Endodermal cell (in vitro differentiated cells): ENCODE data around the gene SLC9A7. TPM values are rescaled to one million over a fixed set of nuclear protein-coding genes. Genes with fewer than 3 reads are reported as not detected.

ENCODE experiments used
- DNase-seq: peaks from one replicate; pipeline ENCODE4 v3.0.0-alpha.2; 2017
- H3K27ac ChIP-seq: 2 replicates; pipeline ENCODE4 v1.5.1; 2013; ENCODE audit warnings: mild to moderate bottlenecking, low read depth, low read length, moderate library complexity
- H3K27me3 ChIP-seq: 2 replicates; pipeline ENCODE4 v1.6.1; 2013; ENCODE audit warnings: mild to moderate bottlenecking, low read length, moderate library complexity; ENCODE audit not compliant: insufficient read depth, control insufficient read depth, poor library complexity, severe bottlenecking
- H3K36me3 ChIP-seq: 2 replicates; pipeline ENCODE4 v1.7.0; 2013; ENCODE audit warnings: mild to moderate bottlenecking, low read length, moderate library complexity; ENCODE audit not compliant: control insufficient read depth, insufficient read depth
- H3K4me1 ChIP-seq: one replicate; pipeline ENCODE4 v1.7.0; 2013; ENCODE audit warnings: low read length; ENCODE audit not compliant: control insufficient read depth, insufficient read depth
- H3K4me3 ChIP-seq: 2 replicates; pipeline ENCODE4 v1.5.1; 2013; ENCODE audit warnings: mild to moderate bottlenecking, low read length, moderate library complexity
- H3K9ac ChIP-seq: 2 replicates; pipeline ENCODE4 v1.6.1; 2013; ENCODE audit warnings: mild to moderate bottlenecking, low read length, moderate library complexity; ENCODE audit not compliant: poor library complexity, severe bottlenecking; ENCODE audit errors: extremely low read depth
- H3K9me3 ChIP-seq: 2 replicates; pipeline ENCODE4 v1.6.1; 2013; ENCODE audit warnings: mild to moderate bottlenecking, low read length, moderate library complexity; ENCODE audit not compliant: control insufficient read depth
- H3K27ac Mint-ChIP-seq: 2 replicates; pipeline ENCODE4 v1.8.0; 2020; ENCODE audit warnings: mixed read lengths
- H3K27me3 Mint-ChIP-seq: 2 replicates; pipeline ENCODE4 v1.8.0; 2021; ENCODE audit warnings: mild to moderate bottlenecking, mixed read lengths; ENCODE audit not compliant: insufficient read depth
- H3K36me3 Mint-ChIP-seq: 2 replicates; pipeline ENCODE4 v1.8.0; 2020; ENCODE audit warnings: low read depth, mixed read lengths
- H3K4me1 Mint-ChIP-seq: 2 replicates; pipeline ENCODE4 v1.8.0; 2020; ENCODE audit warnings: mixed read lengths
- H3K4me3 Mint-ChIP-seq: 2 replicates; pipeline ENCODE4 v1.8.0; 2020; ENCODE audit warnings: mild to moderate bottlenecking, moderate library complexity, mixed read lengths
- H3K9me3 Mint-ChIP-seq: 2 replicates; pipeline ENCODE4 v1.8.0; 2020; ENCODE audit warnings: mild to moderate bottlenecking, mixed read lengths
- CTCF ChIP-seq: fragments of 200-600 bp; sonication (generic); conservative IDR thresholded peaks from 2 replicates; pipeline ENCODE4 v1.5.0; 2021; ENCODE audit warnings: antibody characterized with exemption, mild to moderate bottlenecking
- WGBS, 2 experiments: methylation state at CpG; one replicate each; pipeline versions ENCODE4 v1.1.5 to v1.1.7; 2013; ENCODE audit warnings: missing lambda C conversion rate in 2 of 2, mixed read lengths in 1 of 2; ENCODE audit not compliant: insufficient coverage in 1 of 2, insufficient read length in 1 of 2; 5-methylcytosine and 5-hydroxymethylcytosine counted together
- total RNA-seq, 2 donors: library from RNA; stranded (reverse); fragmentation: NEBNext Ultra II Directional in 1 of 2; extraction: Animal tissue kit (Norgen Biotek cat#: 25700) in 1 of 2; gene quantifications; 2 replicates in 1 of 2; 3 replicates in 1 of 2; pipeline ENCODE4 v1.2.1, GENCODE V29; 2021

SLC9A7 gene
- total RNA-seq, 2 donors from 2014 or later, result 23.7 to 25.3 TPM

- Histone ChIP-seq H3K36me3 (no peaks in the 10 kb centered on the region), H3K27ac (no peak overlapping the region), H3K9me3 (peaks cover 11% of the 10 kb centered on the region), H3K4me3 (no peak overlapping the region), H3K4me1 (no peaks in the 10 kb centered on the region), H3K27me3 (no peaks in the 10 kb centered on the region), H3K9ac (no peak overlapping the region)
- H3K36me3 Mint-ChIP-seq, result peaks cover 13% of the 10 kb centered on the region
- H3K9me3 Mint-ChIP-seq, result peaks cover 56% of the 10 kb centered on the region
- no peak for TF ChIP-seq CTCF
- no peak for DNase-seq
- H3K4me1 Mint-ChIP-seq, result peaks cover 8% of the 10 kb centered on the region
- 82 to 100% methylated on average over 1 to 3 of the region's 4 CpGs for WGBS, 2 experiments
- no peak overlapping the region for H3K27ac Mint-ChIP-seq
- no peaks in the 10 kb centered on the region for H3K27me3 Mint-ChIP-seq
- H3K4me3 Mint-ChIP-seq, result no peak overlapping the region
These were observed 54.9 kb downstream of the SLC9A7 start for GRCh38 chrX:46703980-46704379.

- peaks cover 4% of the 10 kb centered on the region for H3K36me3 Mint-ChIP-seq
- Histone ChIP-seq H3K27me3 (no peaks in the 10 kb centered on the region), H3K4me3 (no peak overlapping the region), H3K27ac (no peak overlapping the region), H3K9me3 (no peaks in the 10 kb centered on the region), H3K4me1 (no peaks in the 10 kb centered on the region), H3K9ac (no peak overlapping the region), H3K36me3 (no peaks in the 10 kb centered on the region)
- H3K27ac Mint-ChIP-seq, result no peak overlapping the region
- no peak overlapping the region for H3K4me3 Mint-ChIP-seq
- H3K4me1 Mint-ChIP-seq, result peaks cover 8% of the 10 kb centered on the region
- TF ChIP-seq CTCF, result no peak
- peaks cover 38% of the 10 kb centered on the region for H3K9me3 Mint-ChIP-seq
- no peaks in the 10 kb centered on the region for H3K27me3 Mint-ChIP-seq
- WGBS, 2 experiments, result 87 to 100% methylated on average over 1 of the region's 3 CpGs
- DNase-seq, result no peak
These were observed 60.2 kb downstream of the SLC9A7 start for GRCh38 chrX:46698691-46699090.

- no peak overlapping the region for H3K27ac ChIP-seq
- peaks cover 8% of the 10 kb centered on the region for H3K4me1 Mint-ChIP-seq
- no peak overlapping the region for H3K4me3 Mint-ChIP-seq
- WGBS, 2 experiments, result no CpG with 5 or more reads among the region's 1 CpG
- TF ChIP-seq CTCF, result no peak
- H3K4me1 ChIP-seq, result no peaks in the 10 kb centered on the region
- H3K27ac Mint-ChIP-seq, result no peak overlapping the region
- H3K27me3 ChIP-seq, result no peaks in the 10 kb centered on the region
- no peaks in the 10 kb centered on the region for H3K9me3 ChIP-seq
- no peaks in the 10 kb centered on the region for H3K27me3 Mint-ChIP-seq
- H3K9me3 Mint-ChIP-seq, result peaks cover 29% of the 10 kb centered on the region
- no peak for DNase-seq
- H3K4me3 ChIP-seq, result no peak overlapping the region
- no peaks in the 10 kb centered on the region for H3K36me3 Mint-ChIP-seq
- H3K36me3 ChIP-seq, result no peaks in the 10 kb centered on the region
- H3K9ac ChIP-seq, result no peak overlapping the region
These were observed 63.4 kb downstream of the SLC9A7 start for GRCh38 chrX:46695491-46695890.
